ENCODE results near the gene ZNF432. TPM values are rescaled to one million over a fixed set of nuclear protein-coding genes. Genes with fewer than 3 reads are reported as not detected.

Gene ZNF432
- total and polyA plus RNA-seq, 2 of the 13 experiments (the other 11 are each of a cell fraction or from before 2014, with no cell fraction given) = 4.1 to 8.7 TPM

DNA sequence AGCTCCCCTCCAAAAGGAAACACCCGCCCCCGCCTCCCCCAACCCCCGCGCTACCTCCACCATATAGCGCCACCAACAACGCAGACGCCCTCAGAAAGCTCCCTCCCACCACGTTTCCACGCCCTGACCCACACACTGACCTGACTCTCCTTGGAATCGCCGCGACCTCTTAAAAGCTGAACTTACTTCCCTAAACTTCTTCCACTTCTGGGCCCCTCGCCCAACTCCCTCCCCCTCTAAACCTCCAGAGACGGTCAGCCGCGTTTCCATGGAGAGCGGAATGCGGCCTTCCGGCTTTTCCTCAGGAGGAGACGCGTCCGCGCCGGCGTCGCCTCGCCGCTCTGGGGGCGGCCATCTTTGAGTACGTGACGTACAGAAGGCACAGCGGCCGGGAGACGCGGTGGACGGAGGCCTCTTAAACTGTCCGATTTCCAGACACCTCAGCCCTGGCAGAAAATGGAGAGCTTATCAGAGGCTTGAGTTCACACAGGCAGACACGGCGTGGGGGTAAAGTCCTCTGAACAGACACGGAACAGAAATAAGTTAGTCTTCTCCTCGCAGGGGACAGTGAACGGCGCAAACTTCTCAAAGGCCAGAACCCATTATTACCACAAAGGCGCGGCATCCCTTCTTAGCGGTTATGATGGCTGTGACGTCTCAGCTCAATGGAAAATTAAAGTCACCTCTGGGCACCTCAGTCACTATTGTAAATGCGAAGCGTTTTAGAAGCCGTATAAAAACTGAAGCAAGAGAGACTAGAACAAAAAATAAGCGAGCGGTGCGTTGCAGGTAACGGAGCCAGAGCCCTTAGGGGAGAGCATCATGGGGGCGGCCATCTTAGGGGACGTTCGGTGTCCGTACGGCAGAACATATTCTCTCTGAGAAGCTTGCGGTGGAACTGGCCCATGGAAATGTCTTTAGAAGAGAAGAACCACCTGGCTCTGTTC lies at the start of gene ZNF432 (continued):
- peak; percentile 58; the same call in 1 of the 2 replicates for TF ChIP-seq ZFP91 (CRISPR knock-in tag; IDR thresholded peaks at IDR 0.05; ENCODE audit: borderline replicate concordance)
- peak; percentile 61; the same call in 1 of the 2 replicates for TF ChIP-seq SRY (CRISPR knock-in tag; IDR thresholded peaks at IDR 0.05)
- no peak for TF ChIP-seq ZC3H4 (CRISPR knock-in tag; IDR thresholded peaks at IDR 0.05; ENCODE audit: borderline replicate concordance)
- TF ChIP-seq ZNF160 (CRISPR knock-in tag; IDR thresholded peaks at IDR 0.05) = no peak
- TF ChIP-seq SOX6 (IDR thresholded peaks at IDR 0.05) = no peak
- peak; percentile 19; the same call in 1 of the 2 replicates for TF ChIP-seq SOX6 (CRISPR knock-in tag; IDR thresholded peaks at IDR 0.05)
- TF ChIP-seq SAP130 (CRISPR knock-in tag; IDR thresholded peaks at IDR 0.05; ENCODE audit: low read depth) = peak; percentile 92
- no peak for TF ChIP-seq ZNF879 (CRISPR knock-in tag; IDR thresholded peaks at IDR 0.05)
- peak; percentile 25; the same call in 1 of the 2 replicates for TF ChIP-seq NCOR1 (IDR thresholded peaks at IDR 0.05; ENCODE audit: borderline replicate concordance, low read length)
- TF ChIP-seq KDM3A (CRISPR knock-in tag; IDR thresholded peaks at IDR 0.05; ENCODE audit: low read depth) = 0 out of 2 replicates have a peak, but pooled peaks have one; percentile 20
- TF ChIP-seq RFX3 (CRISPR knock-in tag; IDR thresholded peaks at IDR 0.05) = peak; percentile 76
- TF ChIP-seq ZNF746 (CRISPR knock-in tag; IDR thresholded peaks at IDR 0.05) = peak; percentile 55; the same call in 1 of the 2 replicates
- 0 out of 2 replicates have a peak, but pooled peaks have one; percentile 46 for TF ChIP-seq ZNF225 (CRISPR knock-in tag; IDR thresholded peaks at IDR 0.05)
- no peak for TF ChIP-seq MAZ (IDR thresholded peaks at IDR 0.05; ENCODE audit: borderline replicate concordance, low read depth, low read length)
- TF ChIP-seq MAZ (CRISPR knock-in tag; IDR thresholded peaks at IDR 0.05; ENCODE audit: low read depth) = peak; percentile 48; the same call in 1 of the 2 replicates
- TF ChIP-seq, protein P1, sequence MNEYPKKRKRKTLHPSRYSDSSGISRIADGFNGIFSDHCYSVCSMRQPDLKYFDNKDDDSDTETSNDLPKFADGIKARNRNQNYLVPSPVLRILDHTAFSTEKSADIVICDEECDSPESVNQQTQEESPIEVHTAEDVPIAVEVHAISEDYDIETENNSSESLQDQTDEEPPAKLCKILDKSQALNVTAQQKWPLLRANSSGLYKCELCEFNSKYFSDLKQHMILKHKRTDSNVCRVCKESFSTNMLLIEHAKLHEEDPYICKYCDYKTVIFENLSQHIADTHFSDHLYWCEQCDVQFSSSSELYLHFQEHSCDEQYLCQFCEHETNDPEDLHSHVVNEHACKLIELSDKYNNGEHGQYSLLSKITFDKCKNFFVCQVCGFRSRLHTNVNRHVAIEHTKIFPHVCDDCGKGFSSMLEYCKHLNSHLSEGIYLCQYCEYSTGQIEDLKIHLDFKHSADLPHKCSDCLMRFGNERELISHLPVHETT (CRISPR knock-in tag; conservative IDR thresholded peaks at IDR 0.05) = peak; percentile 38; the same call in 1 of the 2 replicates
- peak; percentile 34; the same call in 1 of the 2 replicates for TF ChIP-seq ZNF33B (CRISPR knock-in tag; IDR thresholded peaks at IDR 0.05)
- TF ChIP-seq ATM (IDR thresholded peaks at IDR 0.05; ENCODE audit: borderline replicate concordance) = no peak
- peak; percentile 70; the same call in 1 of the 2 replicates for TF ChIP-seq THAP11 (CRISPR knock-in tag; IDR thresholded peaks at IDR 0.05)
- peak; percentile 85 for TF ChIP-seq ZNF574 (CRISPR knock-in tag; IDR thresholded peaks at IDR 0.05)
- TF ChIP-seq TARDBP (CRISPR knock-in tag; IDR thresholded peaks at IDR 0.05) = peak; percentile 28; the same call in 1 of the 2 replicates
- TF ChIP-seq IKZF5 (CRISPR knock-in tag; IDR thresholded peaks at IDR 0.05) = peak; percentile 75; the same call in 1 of the 2 replicates
- TF ChIP-seq ZNF737 (CRISPR knock-in tag; IDR thresholded peaks at IDR 0.05; ENCODE audit: borderline replicate concordance) = peak; percentile 61; the same call in 1 of the 2 replicates
